Gastroesophageal sphincter (tissue), 3 donors: ENCODE measurements around the gene PARP14.

Experiments used
- CTCF ChIP-seq, 4 experiments: fragments of 200-600 bp in 2 of 4; fragments of 450-650 bp in 2 of 4; sonication (generic) in 1 of 4; IDR thresholded peaks; one replicate each; pipeline ENCODE4 v1.5.1; 2017 to 2019; ENCODE audit warnings: antibody characterized with exemption in 4 of 4, mild to moderate bottlenecking in 2 of 4, moderate library complexity in 2 of 4
- EP300 ChIP-seq: sonication (generic); formaldehyde crosslinking; IDR thresholded peaks from one replicate; pipeline ENCODE4 v1.6.1; 2017; ENCODE audit warnings: antibody characterized with exemption, mild to moderate bottlenecking
- POLR2A ChIP-seq, 2 donors: fragments of 450-650 bp; IDR thresholded peaks; one replicate each; pipeline ENCODE4 v1.6.1; 2017; ENCODE audit warnings: antibody characterized with exemption in 2 of 2, mild to moderate bottlenecking in 2 of 2, moderate library complexity in 1 of 2
- POLR2AphosphoS5 ChIP-seq: sonication (generic); formaldehyde crosslinking; IDR thresholded peaks from one replicate; pipeline ENCODE4 v1.6.1; 2017; ENCODE audit warnings: antibody characterized with exemption

- TF ChIP-seq POLR2AphosphoS5 = no peak
- no peak for TF ChIP-seq CTCF (IDR thresholded peaks at IDR 0.05)
- TF ChIP-seq POLR2A (IDR thresholded peaks at IDR 0.05) = no peak
- TF ChIP-seq EP300 = no peak
Measured at GRCh38 chr3:122767540-122768372, 87.1 kb downstream of the PARP14 start.
